NCI-H2171 treated with DMSO at 0.1 percent for 48 hours (cell line): ENCODE measurements around the gene ZDHHC20.

ENCODE experiments used
- DNase-seq: peaks from one replicate; lab custom pipeline; 2025; lab: John Stamatoyannopoulos, UW

ZDHHC20 gene

GRCh38 chr13:21326155-21327031 lies 132.7 kb downstream of the ZDHHC20 start:
- DNase-seq: peak; percentile 0

DNA sequence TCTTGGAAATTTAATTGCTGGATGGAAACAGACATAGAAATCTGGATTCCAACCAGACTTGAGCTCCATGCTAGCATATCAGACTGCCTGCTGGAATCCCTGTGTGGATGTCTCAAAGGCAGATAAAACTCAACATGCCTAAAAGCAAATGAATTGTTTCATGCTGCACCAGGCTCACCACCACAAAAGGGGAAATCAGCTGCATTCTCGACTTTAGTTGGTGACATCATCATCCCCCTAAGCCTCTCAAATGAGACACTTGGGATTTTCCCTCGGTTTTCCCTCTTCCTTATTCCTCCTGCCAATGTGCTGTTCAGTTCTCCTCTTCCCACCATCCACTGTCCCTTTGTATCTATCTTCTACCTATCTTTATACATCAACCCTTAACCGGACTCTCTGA lies 134.3 kb downstream of the ZDHHC20 start:
- DNase-seq: no peak

DNA sequence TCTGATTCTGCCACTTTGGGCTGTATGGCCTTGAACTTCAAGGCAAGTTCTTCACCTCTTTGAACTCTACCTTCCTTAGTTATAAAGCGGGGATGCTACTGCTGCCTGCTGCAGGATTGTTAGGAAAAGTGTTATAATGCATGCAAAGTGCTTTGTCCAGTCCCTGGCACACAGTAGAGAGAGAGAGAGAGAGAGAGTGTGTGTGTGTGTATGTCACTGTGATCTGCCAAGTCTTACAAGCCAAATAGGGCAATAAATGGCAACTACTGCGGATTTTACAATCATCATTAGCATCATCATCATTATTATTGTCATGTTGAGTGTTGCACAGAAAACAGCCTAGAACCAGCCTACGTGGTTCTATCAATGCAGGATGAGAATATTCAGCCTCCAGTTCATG lies 136.1 kb downstream of the ZDHHC20 start:
- no peak for DNase-seq
